ENCODE data around the gene TTC14.
"Not testable (repeated sequence)": the region's sequence is repeated elsewhere in the genome, so short reads cannot be mapped to it uniquely, and the experiment has no call there.

Gene TTC14

GRCh38 chr3:180600473-180600872 lies 1.5 kb upstream of the TTC14 start:
- TF ChIP-seq SUZ12 (IDR thresholded peaks at IDR 0.05) = no peak
- no peak for TF ChIP-seq FOXA1 (IDR thresholded peaks at IDR 0.05)
- TF ChIP-seq CTBP1 (IDR thresholded peaks at IDR 0.05; ENCODE audit: borderline replicate concordance) = no peak
- no peak for TF ChIP-seq ZNF384 (IDR thresholded peaks at IDR 0.05)
- ChIA-PET CTCF (no interaction called here), POLR2A (no interaction called here)
- no peak for DNase-seq (ENCODE audit: extremely low spot score)

GRCh38 chr3:180611006-180611405 lies 9.0 kb downstream of the TTC14 start:
- TF ChIP-seq SP1 (IDR thresholded peaks at IDR 0.05) (no peak), SUZ12 (IDR thresholded peaks at IDR 0.05) (no peak), ELF4 (IDR thresholded peaks at IDR 0.05) (no peak), L3MBTL2 (conservative IDR thresholded peaks at IDR 0.05) (no peak), FOXM1 (IDR thresholded peaks at IDR 0.05; ENCODE audit: borderline replicate concordance) (no peak)
- CTCF ChIA-PET = no interaction called here
- DNase-seq (ENCODE audit: extremely low spot score) = no peak
- POLR2A ChIA-PET = no interaction called here

GRCh38 chr3:180612364-180612763 lies 10.4 kb downstream of the TTC14 start:
- CTCF ChIA-PET = no interaction called here
- no peak for DNase-seq (ENCODE audit: extremely low spot score)

GRCh38 chr3:180615954-180616353 lies 14.0 kb downstream of the TTC14 start:
- ChIA-PET POLR2A (interaction anchor here (1.3 kb wide), 1 partner anchor 14 kb away, joined by 5 read pairs; the partner anchor contains the start of gene TTC14), CTCF (no interaction called here)
- no peak for DNase-seq (ENCODE audit: extremely low spot score)
- TF ChIP-seq NFRKB (IDR thresholded peaks at IDR 0.05) = no peak
- no peak for TF ChIP-seq L3MBTL2 (conservative IDR thresholded peaks at IDR 0.05)
- no peak for TF ChIP-seq FOXA1 (IDR thresholded peaks at IDR 0.05)
- TF ChIP-seq FOXM1 (IDR thresholded peaks at IDR 0.05; ENCODE audit: borderline replicate concordance) = no peak
- TF ChIP-seq BHLHE40 (IDR thresholded peaks at IDR 0.05; ENCODE audit: borderline replicate concordance) = no peak
- TF ChIP-seq SP1 (IDR thresholded peaks at IDR 0.05) = no peak
- no peak for TF ChIP-seq ELF4 (IDR thresholded peaks at IDR 0.05)
- TF ChIP-seq PKNOX1 (IDR thresholded peaks at IDR 0.05) = no peak
- no peak for TF ChIP-seq FOXK2 (IDR thresholded peaks at IDR 0.05)
- no peak for TF ChIP-seq SUZ12 (IDR thresholded peaks at IDR 0.05)
- TF ChIP-seq CTBP1 (IDR thresholded peaks at IDR 0.05; ENCODE audit: borderline replicate concordance) = no peak
- no peak for TF ChIP-seq ZNF384 (IDR thresholded peaks at IDR 0.05)
- no peak for TF ChIP-seq LEF1 (IDR thresholded peaks at IDR 0.05; ENCODE audit: borderline replicate concordance)
- TF ChIP-seq ARNT (IDR thresholded peaks at IDR 0.05) = no peak
- no peak for TF ChIP-seq TARDBP (IDR thresholded peaks at IDR 0.05)
- no peak for TF ChIP-seq HDGF (IDR thresholded peaks at IDR 0.05; ENCODE audit: borderline replicate concordance)

More at GRCh38 chr3:180612364-180612763, 10.4 kb downstream of the TTC14 start:
- POLR2A ChIA-PET = no interaction called here
- no peak for TF ChIP-seq SUZ12 (IDR thresholded peaks at IDR 0.05)
- no peak for TF ChIP-seq PKNOX1 (IDR thresholded peaks at IDR 0.05)
- TF ChIP-seq L3MBTL2 (conservative IDR thresholded peaks at IDR 0.05) = no peak

- no peak for TF ChIP-seq FOXK2 (IDR thresholded peaks at IDR 0.05)
- POLR2A ChIA-PET = interaction anchor here (1.1 kb wide), 1 partner anchor 14 kb away, joined by 3 read pairs; no protein-coding TSS in a partner anchor
- CTCF ChIA-PET = no interaction called here
- DNase-seq (ENCODE audit: extremely low spot score) = no peak
Observed at GRCh38 chr3:180617049-180617448, 15.1 kb downstream of the TTC14 start.

GRCh38 chr3:180618563-180618962 lies 16.6 kb downstream of the TTC14 start:
- POLR2A ChIA-PET; DNase-seq (ENCODE audit: extremely low spot score): not testable (repeated sequence)
- CTCF ChIA-PET = interaction anchor here (0.6 kb wide), 1 partner anchor 1191 kb away, joined by 4 read pairs; no protein-coding TSS in a partner anchor

GRCh38 chr3:180619723-180620122 lies 17.8 kb downstream of the TTC14 start:
- POLR2A ChIA-PET = no interaction called here
- CTCF ChIA-PET = no interaction called here
- no peak for TF ChIP-seq FOXK2 (IDR thresholded peaks at IDR 0.05)
- no peak for TF ChIP-seq TARDBP (IDR thresholded peaks at IDR 0.05)
- TF ChIP-seq HDGF (IDR thresholded peaks at IDR 0.05; ENCODE audit: borderline replicate concordance) = no peak
- TF ChIP-seq LEF1 (IDR thresholded peaks at IDR 0.05; ENCODE audit: borderline replicate concordance) = no peak
- TF ChIP-seq FOXM1 (IDR thresholded peaks at IDR 0.05; ENCODE audit: borderline replicate concordance) = no peak
- no peak for TF ChIP-seq ZNF384 (IDR thresholded peaks at IDR 0.05)
- TF ChIP-seq SUZ12 (IDR thresholded peaks at IDR 0.05) = no peak
- no peak for TF ChIP-seq CTBP1 (IDR thresholded peaks at IDR 0.05; ENCODE audit: borderline replicate concordance)
- no peak for TF ChIP-seq ARNT (IDR thresholded peaks at IDR 0.05)
- no peak for TF ChIP-seq NFRKB (IDR thresholded peaks at IDR 0.05)
- no peak for TF ChIP-seq PKNOX1 (IDR thresholded peaks at IDR 0.05)
- TF ChIP-seq L3MBTL2 (conservative IDR thresholded peaks at IDR 0.05) = no peak
- no peak for TF ChIP-seq SP1 (IDR thresholded peaks at IDR 0.05)
- TF ChIP-seq ELF4 (IDR thresholded peaks at IDR 0.05) = no peak
- TF ChIP-seq BHLHE40 (IDR thresholded peaks at IDR 0.05; ENCODE audit: borderline replicate concordance) = no peak
- no peak for TF ChIP-seq FOXA1 (IDR thresholded peaks at IDR 0.05)
- DNase-seq (ENCODE audit: extremely low spot score) = no peak

GRCh38 chr3:180624714-180625113 lies 22.8 kb downstream of the TTC14 start:
- CTCF ChIA-PET = no interaction called here
- POLR2A ChIA-PET = no interaction called here
- TF ChIP-seq FOXK2 (IDR thresholded peaks at IDR 0.05) = no peak
- no peak for TF ChIP-seq SUZ12 (IDR thresholded peaks at IDR 0.05)
- TF ChIP-seq CTBP1 (IDR thresholded peaks at IDR 0.05; ENCODE audit: borderline replicate concordance) = no peak
- no peak for TF ChIP-seq LEF1 (IDR thresholded peaks at IDR 0.05; ENCODE audit: borderline replicate concordance)
- TF ChIP-seq ARNT (IDR thresholded peaks at IDR 0.05) = no peak
- no peak for DNase-seq (ENCODE audit: extremely low spot score)
